ENCODE results near the gene TYW5. TPM values are rescaled to one million over a fixed set of nuclear protein-coding genes. Genes with fewer than 3 reads are reported as not detected.
A peak's percentile ranks its signal among the peaks of the same experiment; 100 is the strongest.

The TYW5 gene
- total and polyA plus RNA-seq, 7 experiments from 2014 or later, result 2.7 to 13.3 (median 10.2) TPM

GRCh38 chr2:199933466-199933865 lies 21.8 kb downstream of the TYW5 start:
- intact Hi-C loops (cut with micrococcal nuclease), result loop anchor here in 1 of 2 donors (10.0 kb wide), 1 partner anchor 1619 kb away; no protein-coding TSS in a partner anchor
- POLR2A ChIA-PET, result no interaction called here

DNA sequence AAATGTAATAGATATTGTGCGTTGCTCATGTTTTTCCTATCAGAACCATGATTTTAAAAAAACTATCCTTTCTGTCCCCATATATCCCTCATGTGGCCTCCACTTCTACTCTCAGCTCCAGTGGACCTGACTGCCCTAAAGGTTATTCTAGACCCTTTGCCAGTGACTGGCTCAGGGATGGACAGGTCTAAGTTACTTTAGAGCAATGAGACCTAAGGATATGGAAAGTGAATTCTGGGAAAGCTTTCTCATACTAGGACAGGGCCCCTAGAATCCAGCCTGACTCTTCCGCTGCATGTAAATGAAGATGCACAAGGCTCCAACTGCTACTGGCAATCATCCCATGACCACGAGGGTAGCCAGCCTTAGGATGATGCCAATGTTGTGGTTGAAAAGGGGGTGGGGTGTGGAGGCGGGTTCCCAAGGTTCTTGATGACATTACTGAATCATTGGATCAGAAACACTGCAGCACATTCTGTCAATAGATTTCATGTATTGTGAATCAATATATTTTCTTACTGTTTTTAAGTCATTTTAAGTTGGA lies 22.9 kb downstream of the TYW5 start:
- Histone ChIP-seq H3K4me3 (ENCODE audit: low read length) (no peak overlapping the region), H3K9me3 (ENCODE audit: control insufficient read depth in 2 of 3, low read length in 3 of 3) (no peaks in the 10 kb centered on the region), H3K27ac (ENCODE audit: low read depth, low read length) (no peak overlapping the region), H3K27me3 (ENCODE audit: control insufficient read depth in 2 of 2, insufficient read depth in 2 of 2, low read length in 2 of 2) (no peaks in the 10 kb centered on the region), H3K4me1 (ENCODE audit: control insufficient read depth in 2 of 2, insufficient read depth in 2 of 2, low read length in 2 of 2) (no peaks in the 10 kb centered on the region), H3K36me3 (ENCODE audit: control insufficient read depth in 2 of 3, insufficient read depth in 3 of 3, low read length in 3 of 3) (peaks cover 5 to 25% (median 16%) of the 10 kb centered on the region in 3 experiments)
- Mint-ChIP-seq H3K4me1 (peaks cover 0 to 15% (median 5%) of the 10 kb centered on the region in 7 donors), H3K36me3 (peaks cover 0 to 13% (median 6%) of the 10 kb centered on the region in 5 donors), H3K27me3 (no peaks in the 10 kb centered on the region), H3K9me3 (peaks cover 0 to 2% (median 0%) of the 10 kb centered on the region in 11 donors), H3K27ac (peak overlapping the region in 3 of 9 donors; percentile 0 to 70 (median 33)), H3K4me3 (no peak overlapping the region)
- DNase-seq, result no peak
- ChIA-PET POLR2A (no interaction called here), CTCF (no interaction called here)
- intact Hi-C loops (cut with micrococcal nuclease), result loop anchor here in 1 of 2 donors (10.0 kb wide), 1 partner anchor 1618 kb away; no protein-coding TSS in a partner anchor
- no peak for ATAC-seq

More at GRCh38 chr2:199933466-199933865, 21.8 kb downstream of the TYW5 start:
- no peak overlapping the region for H3K27ac Mint-ChIP-seq
- CTCF ChIA-PET, result no interaction called here
- DNase-seq (no peak), ATAC-seq (no peak)
- H3K36me3 Mint-ChIP-seq, result peaks cover 0 to 16% (median 7%) of the 10 kb centered on the region in 5 donors
- H3K27me3 Mint-ChIP-seq, result no peaks in the 10 kb centered on the region
- Histone ChIP-seq H3K27me3 (ENCODE audit: control insufficient read depth in 2 of 2, insufficient read depth in 2 of 2, low read length in 2 of 2) (no peaks in the 10 kb centered on the region), H3K4me1 (ENCODE audit: control insufficient read depth in 2 of 2, insufficient read depth in 2 of 2, low read length in 2 of 2) (no peaks in the 10 kb centered on the region), H3K4me3 (ENCODE audit: low read length) (no peak overlapping the region), H3K9me3 (ENCODE audit: control insufficient read depth in 2 of 3, low read length in 3 of 3) (no peaks in the 10 kb centered on the region), H3K27ac (ENCODE audit: low read depth, low read length) (no peak overlapping the region), H3K36me3 (ENCODE audit: control insufficient read depth in 2 of 3, insufficient read depth in 3 of 3, low read length in 3 of 3) (peaks cover 8 to 36% (median 16%) of the 10 kb centered on the region in 3 experiments)
- no peak overlapping the region for H3K4me3 Mint-ChIP-seq
- H3K9me3 Mint-ChIP-seq, result peaks cover 0 to 2% (median 0%) of the 10 kb centered on the region in 11 donors
- peaks cover 0 to 8% (median 4%) of the 10 kb centered on the region in 7 donors for H3K4me1 Mint-ChIP-seq

- DNase-seq (no peak), ATAC-seq (no peak)
- Mint-ChIP-seq H3K36me3 (peaks cover 0 to 12% (median 5%) of the 10 kb centered on the region in 5 donors), H3K4me3 (no peak overlapping the region), H3K27ac (peak overlapping the region in 3 of 9 donors; percentile 19 to 56 (median 52)), H3K4me1 (peaks cover 0 to 25% (median 5%) of the 10 kb centered on the region in 7 donors), H3K27me3 (no peaks in the 10 kb centered on the region), H3K9me3 (no peaks in the 10 kb centered on the region)
- Histone ChIP-seq H3K27me3 (ENCODE audit: control insufficient read depth in 2 of 2, insufficient read depth in 2 of 2, low read length in 2 of 2) (no peaks in the 10 kb centered on the region), H3K4me3 (ENCODE audit: low read length) (no peak overlapping the region), H3K4me1 (ENCODE audit: control insufficient read depth in 2 of 2, insufficient read depth in 2 of 2, low read length in 2 of 2) (no peaks in the 10 kb centered on the region), H3K27ac (ENCODE audit: low read depth, low read length) (no peak overlapping the region), H3K36me3 (ENCODE audit: control insufficient read depth in 2 of 3, insufficient read depth in 3 of 3, low read length in 3 of 3) (peaks cover 5 to 27% (median 16%) of the 10 kb centered on the region in 3 experiments), H3K9me3 (ENCODE audit: control insufficient read depth in 2 of 3, low read length in 3 of 3) (no peaks in the 10 kb centered on the region)
- POLR2A ChIA-PET, result interaction anchor here (0.6 kb wide), 1 partner anchor 449 kb away, joined by 3 read pairs; no protein-coding TSS in a partner anchor
- intact Hi-C loops (cut with micrococcal nuclease), result no loop called here
- CTCF ChIA-PET, result no interaction called here
These were observed 26.0 kb downstream of the TYW5 start for GRCh38 chr2:199929262-199929661.

DNA sequence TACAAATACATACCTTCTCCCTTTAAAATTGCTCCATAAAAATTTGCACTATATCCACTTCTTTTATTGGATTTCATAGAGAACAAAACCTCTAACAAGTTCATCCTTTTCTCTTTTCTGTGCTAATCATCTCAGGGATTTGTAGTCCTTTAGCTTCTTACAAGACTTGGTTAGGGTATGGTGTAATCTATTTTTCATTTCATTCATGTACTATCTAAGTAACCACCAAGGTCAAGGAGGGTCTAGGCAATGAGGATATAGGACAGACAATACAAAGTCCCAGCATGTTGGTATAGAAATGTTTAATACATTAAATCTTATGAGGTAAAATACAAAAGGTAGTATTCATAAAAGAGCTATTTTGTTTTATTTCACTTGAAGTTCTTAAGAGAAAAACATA lies 26.7 kb downstream of the TYW5 start:
- ChIA-PET CTCF (no interaction called here), POLR2A (no interaction called here)
- Mint-ChIP-seq H3K9me3 (no peaks in the 10 kb centered on the region), H3K4me1 (peaks cover 0 to 25% (median 5%) of the 10 kb centered on the region in 7 donors), H3K27me3 (no peaks in the 10 kb centered on the region), H3K36me3 (peaks cover 0 to 12% (median 5%) of the 10 kb centered on the region in 5 donors), H3K27ac (peak overlapping the region in 5 of 9 donors; percentile 3 to 63 (median 52)), H3K4me3 (no peak overlapping the region)
- Histone ChIP-seq H3K9me3 (ENCODE audit: control insufficient read depth in 2 of 3, low read length in 3 of 3) (no peaks in the 10 kb centered on the region), H3K4me1 (ENCODE audit: control insufficient read depth in 2 of 2, insufficient read depth in 2 of 2, low read length in 2 of 2) (no peaks in the 10 kb centered on the region), H3K27me3 (ENCODE audit: control insufficient read depth in 2 of 2, insufficient read depth in 2 of 2, low read length in 2 of 2) (no peaks in the 10 kb centered on the region), H3K27ac (ENCODE audit: low read depth, low read length) (no peak overlapping the region), H3K36me3 (ENCODE audit: control insufficient read depth in 2 of 3, insufficient read depth in 3 of 3, low read length in 3 of 3) (peaks cover 5 to 27% (median 16%) of the 10 kb centered on the region in 3 experiments), H3K4me3 (ENCODE audit: low read length) (no peak overlapping the region)
- intact Hi-C loops (cut with micrococcal nuclease), result no loop called here
- ATAC-seq (no peak), DNase-seq (no peak)

DNA sequence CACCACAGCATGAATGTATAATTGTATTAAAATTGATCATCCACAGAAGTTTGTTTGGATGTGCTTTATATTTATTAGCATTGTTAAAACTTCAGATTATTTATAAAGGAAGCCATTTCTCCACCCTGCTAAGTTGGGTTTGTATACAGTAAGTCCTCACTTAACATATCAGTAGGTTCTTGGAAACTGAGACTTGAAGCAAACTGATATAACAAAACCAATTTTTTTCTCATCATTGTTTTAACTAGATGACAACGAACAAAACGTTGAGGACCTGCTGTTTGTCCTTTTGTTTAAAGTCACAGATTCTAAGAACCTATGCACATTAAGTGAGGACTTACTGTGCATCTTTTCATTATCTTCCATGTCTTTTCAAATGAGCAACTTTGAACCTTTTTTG lies 27.1 kb downstream of the TYW5 start:
- no peak overlapping the region for H3K27ac ChIP-seq (ENCODE audit: low read depth, low read length)
- Mint-ChIP-seq H3K27ac (peak overlapping the region in 2 of 9 donors; percentile 52 to 63), H3K4me1 (peaks cover 0 to 25% (median 5%) of the 10 kb centered on the region in 7 donors), H3K4me3 (no peak overlapping the region), H3K27me3 (no peaks in the 10 kb centered on the region), H3K36me3 (peaks cover 0 to 12% (median 5%) of the 10 kb centered on the region in 5 donors), H3K9me3 (no peaks in the 10 kb centered on the region)
- H3K27me3 ChIP-seq (ENCODE audit: control insufficient read depth in 2 of 2, insufficient read depth in 2 of 2, low read length in 2 of 2), result no peaks in the 10 kb centered on the region
- CTCF ChIA-PET, result no interaction called here
- no peaks in the 10 kb centered on the region for H3K9me3 ChIP-seq (ENCODE audit: control insufficient read depth in 2 of 3, low read length in 3 of 3)
- no peak overlapping the region for H3K4me3 ChIP-seq (ENCODE audit: low read length)
- DNase-seq (no peak), ATAC-seq (no peak)
- H3K36me3 ChIP-seq (ENCODE audit: control insufficient read depth in 2 of 3, insufficient read depth in 3 of 3, low read length in 3 of 3), result peaks cover 4 to 27% (median 15%) of the 10 kb centered on the region in 3 experiments
- H3K4me1 ChIP-seq (ENCODE audit: control insufficient read depth in 2 of 2, insufficient read depth in 2 of 2, low read length in 2 of 2), result no peaks in the 10 kb centered on the region
- intact Hi-C loops (cut with micrococcal nuclease), result no loop called here
- POLR2A ChIA-PET, result no interaction called here

DNA sequence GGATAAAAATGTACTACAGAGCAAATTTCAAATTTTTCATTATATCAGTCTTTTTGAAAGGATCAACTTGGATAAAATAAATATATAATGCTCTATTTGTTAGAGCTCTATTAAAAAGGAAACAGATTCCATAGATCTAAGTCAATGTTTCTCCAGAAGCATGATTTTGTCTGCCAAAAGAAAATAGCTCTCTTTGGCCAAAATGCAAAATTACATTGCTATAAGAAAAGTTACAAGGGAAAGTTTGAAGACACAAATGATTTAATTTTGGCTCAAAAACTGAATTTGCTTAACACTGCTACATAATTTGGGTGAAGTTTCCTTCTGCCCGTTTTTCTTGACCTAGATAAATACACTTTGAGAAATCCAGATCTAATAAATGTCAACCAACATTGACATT lies 28.5 kb downstream of the TYW5 start:
- Histone ChIP-seq H3K27me3 (ENCODE audit: control insufficient read depth in 2 of 2, insufficient read depth in 2 of 2, low read length in 2 of 2) (no peaks in the 10 kb centered on the region), H3K36me3 (ENCODE audit: control insufficient read depth in 2 of 3, insufficient read depth in 3 of 3, low read length in 3 of 3) (peaks cover 0 to 13% (median 6%) of the 10 kb centered on the region in 3 experiments), H3K27ac (ENCODE audit: low read depth, low read length) (no peak overlapping the region), H3K4me1 (ENCODE audit: control insufficient read depth in 2 of 2, insufficient read depth in 2 of 2, low read length in 2 of 2) (no peaks in the 10 kb centered on the region), H3K9me3 (ENCODE audit: control insufficient read depth in 2 of 3, low read length in 3 of 3) (no peaks in the 10 kb centered on the region), H3K4me3 (ENCODE audit: low read length) (no peak overlapping the region)
- no peaks in the 10 kb centered on the region for H3K9me3 Mint-ChIP-seq
- ATAC-seq, result no peak
- H3K36me3 Mint-ChIP-seq, result peaks cover 0 to 9% (median 4%) of the 10 kb centered on the region in 5 donors
- peak overlapping the region in 3 of 9 donors; percentile 20 to 45 (median 32) for H3K27ac Mint-ChIP-seq
- ChIA-PET POLR2A (no interaction called here), CTCF (interaction anchor here (0.5 kb wide), 1 partner anchor 14 kb away, joined by 3 read pairs; no protein-coding TSS in a partner anchor)
- no peaks in the 10 kb centered on the region for H3K27me3 Mint-ChIP-seq
- no peak for DNase-seq
- H3K4me3 Mint-ChIP-seq, result no peak overlapping the region
- H3K4me1 Mint-ChIP-seq, result peaks cover 5 to 32% (median 7%) of the 10 kb centered on the region in 7 donors
- intact Hi-C loops (cut with micrococcal nuclease), result loop anchor here in 1 of 2 donors (1.0 to 2.0 kb wide), 2 partner anchors 14 to 16 kb away; partner anchors contain the start of gene C2orf69
